NCI-H2107 (cell line): ENCODE results near the gene KCTD20.
"Not testable (repeated sequence)": the region's sequence is repeated elsewhere in the genome, so short reads cannot be mapped to it uniquely, and the experiment has no call there.

Experiments used
- DNase-seq: peaks from one replicate; lab custom pipeline; 2025; lab: John Stamatoyannopoulos, UW

The KCTD20 gene

DNA sequence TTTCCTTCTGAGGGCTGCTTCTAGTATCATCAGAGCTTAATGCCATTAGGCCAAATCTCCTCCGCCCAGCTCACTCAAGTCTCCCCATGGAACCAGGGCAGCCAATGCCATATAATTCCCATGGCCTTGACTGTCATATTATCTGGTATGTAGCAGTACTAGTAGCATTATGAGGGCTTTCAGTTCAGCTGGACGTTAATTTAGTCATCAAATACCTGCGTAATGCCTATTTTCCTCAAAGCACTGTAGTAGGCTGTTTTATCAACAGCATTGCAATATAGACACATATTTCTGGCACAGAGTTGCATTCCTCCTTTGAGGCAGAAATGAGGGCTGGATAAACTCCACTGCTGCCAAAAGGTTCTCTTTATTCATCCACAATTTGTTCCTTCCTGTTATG is 1.7 kb downstream of the KCTD20 start:
- DNase-seq = no peak

DNA sequence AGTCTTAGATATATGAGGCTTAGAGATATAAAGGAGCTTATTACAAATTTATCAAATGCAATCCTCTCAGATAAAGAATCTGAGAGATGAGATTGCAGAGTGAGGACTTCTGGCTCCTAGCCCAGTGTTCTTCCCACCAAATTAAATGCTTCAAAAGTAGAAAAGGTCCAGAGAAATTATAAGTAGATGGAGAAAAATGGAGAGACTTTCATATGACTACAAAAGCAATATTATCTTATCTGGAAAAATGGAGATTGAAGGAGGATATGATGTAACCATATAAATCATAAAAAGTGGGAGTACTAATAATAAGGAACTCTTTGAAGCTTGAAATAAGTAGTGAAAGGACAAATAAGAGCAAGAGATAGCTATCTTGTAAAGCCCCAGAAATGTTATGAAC is 2.8 kb downstream of the KCTD20 start:
- DNase-seq = no peak

DNA sequence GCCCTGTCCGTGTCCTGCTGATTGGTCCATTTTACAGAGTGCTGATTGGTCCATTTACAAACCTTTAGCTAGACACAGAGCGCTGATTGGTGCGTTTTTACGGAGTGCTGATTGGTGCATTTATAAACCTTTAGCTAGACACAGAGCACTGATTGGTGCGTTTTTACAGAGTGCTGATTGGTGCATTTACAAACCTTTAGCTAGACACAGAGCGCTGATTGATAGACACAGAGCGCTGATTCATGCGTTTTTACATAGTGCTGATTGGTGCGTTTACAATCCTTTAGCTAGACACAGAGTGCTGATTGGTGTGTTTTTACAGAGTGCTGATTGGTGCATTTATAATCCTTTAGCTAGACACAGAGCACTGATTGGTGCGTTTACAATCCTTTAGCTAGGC is 6.4 kb downstream of the KCTD20 start:
- not testable (repeated sequence) for DNase-seq

DNA sequence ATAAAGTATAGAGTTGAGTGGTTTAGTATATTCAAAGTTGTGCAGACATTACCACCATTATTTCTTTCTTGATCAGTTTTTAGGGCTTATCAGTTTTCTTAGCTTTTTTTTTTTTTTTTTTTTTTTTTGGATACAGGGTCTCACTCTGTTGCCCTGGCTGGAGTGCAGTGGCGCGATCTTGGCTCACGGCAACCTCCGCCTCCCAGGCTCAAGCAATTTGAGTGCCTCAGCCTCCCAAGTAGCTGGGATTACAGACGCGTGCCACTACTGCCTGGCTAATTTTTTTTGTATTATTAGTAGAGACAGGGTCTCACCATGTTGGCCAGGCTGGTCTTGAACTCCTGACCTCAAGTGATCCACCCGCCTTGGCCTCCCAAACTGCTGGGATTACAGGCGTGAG is 10.1 kb downstream of the KCTD20 start:
- DNase-seq = not testable (repeated sequence)

DNA sequence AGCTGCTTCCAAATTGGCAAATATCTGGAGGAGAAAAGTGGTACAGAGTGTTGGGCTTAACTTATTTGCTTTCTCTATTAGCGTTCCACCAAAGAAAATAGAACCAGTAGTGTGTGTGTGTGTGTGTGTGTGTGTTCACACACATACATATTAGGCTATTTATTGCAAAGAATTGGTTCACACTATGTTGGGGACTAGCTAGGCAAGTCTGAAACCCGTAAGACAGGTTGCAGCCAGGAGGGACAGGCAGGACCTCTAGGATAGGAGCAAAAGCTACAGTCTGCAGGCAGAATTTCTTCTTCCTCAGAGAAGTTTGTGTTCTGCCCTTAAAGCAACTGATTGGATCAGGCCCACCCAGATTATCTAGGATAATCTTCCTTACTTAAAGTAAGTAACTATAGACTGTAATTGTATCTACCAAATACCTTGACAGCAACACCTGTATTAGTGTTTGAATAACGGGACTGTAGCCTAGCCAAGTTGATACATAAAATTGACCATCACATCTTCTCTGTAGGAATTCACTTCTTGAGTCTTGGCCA is 12.8 kb downstream of the KCTD20 start:
- no peak for DNase-seq

DNA sequence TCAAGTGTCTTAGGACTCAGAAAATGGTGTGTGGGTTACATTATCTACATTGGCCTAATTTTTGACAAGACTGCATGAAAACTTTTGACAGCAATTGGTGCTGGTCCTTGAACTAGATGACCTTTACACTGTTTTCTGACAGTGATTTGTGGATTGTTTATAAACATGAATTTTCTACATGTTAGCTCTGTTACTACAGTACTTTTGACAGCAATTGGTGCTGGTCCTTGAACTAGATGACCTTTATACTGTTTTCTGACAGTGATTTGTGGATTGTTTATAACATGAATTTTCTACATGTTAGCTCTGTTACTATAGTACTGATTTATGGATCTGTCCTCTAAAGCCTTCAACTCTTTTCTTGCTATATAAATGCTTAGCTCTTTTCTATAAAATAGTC is 16.7 kb downstream of the KCTD20 start:
- no peak for DNase-seq

DNA sequence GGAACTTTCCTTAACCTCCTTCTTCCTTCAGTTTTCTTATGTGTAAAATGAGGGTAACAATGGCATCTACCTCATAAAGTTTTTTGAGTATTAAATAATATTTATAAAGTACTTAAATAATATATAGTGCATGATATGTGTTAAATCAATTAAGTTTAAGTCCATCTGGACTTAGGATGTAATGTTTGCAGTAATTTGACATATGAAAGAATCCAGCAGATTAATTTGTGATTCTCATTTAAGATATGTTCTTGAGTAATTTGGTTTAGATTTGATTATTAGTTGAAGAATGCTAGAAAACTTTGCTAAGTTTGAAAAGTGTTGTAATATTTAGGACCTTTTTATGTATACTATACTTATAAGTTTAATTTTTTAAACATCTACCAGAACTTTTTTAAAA is 18.1 kb downstream of the KCTD20 start:
- DNase-seq = no peak

DNA sequence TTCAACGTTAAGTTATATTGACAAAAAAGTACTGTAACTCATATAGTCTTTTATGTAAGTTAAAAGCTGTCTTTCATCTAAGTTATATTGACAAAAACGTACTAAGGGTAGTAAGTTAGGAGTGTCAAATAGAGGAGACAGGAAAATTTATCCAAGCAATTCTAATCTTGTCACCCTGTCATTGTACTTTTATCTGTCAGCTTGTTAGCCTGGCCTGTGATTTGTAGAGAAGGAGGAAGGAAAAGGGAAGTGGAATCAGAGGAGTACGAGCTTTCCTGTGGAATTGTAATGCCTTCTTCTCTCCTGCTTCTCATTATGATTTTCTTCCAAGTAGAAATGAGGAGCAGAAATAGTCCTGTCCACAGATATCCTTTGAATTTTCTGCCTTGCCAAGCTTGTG is 18.8 kb downstream of the KCTD20 start:
- no peak for DNase-seq

DNA sequence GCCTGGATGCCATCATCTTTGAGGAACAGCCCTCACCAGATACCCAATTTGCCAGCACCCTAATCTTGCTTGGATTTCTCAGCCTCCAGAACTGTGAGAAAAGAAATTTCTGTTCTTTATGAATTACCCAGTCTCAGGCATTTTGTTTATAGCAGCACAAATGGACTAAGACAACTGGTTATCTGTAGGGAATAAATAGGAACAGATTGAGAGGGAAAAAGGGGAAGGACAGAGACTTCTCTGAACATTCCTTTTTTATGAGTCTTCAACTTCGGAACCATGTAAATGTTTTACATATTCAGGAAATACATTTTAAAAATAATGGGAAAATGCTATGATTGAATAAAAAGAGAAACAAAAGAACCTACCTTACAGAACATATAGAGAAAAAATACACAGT is 20.9 kb downstream of the KCTD20 start:
- no peak for DNase-seq

DNA sequence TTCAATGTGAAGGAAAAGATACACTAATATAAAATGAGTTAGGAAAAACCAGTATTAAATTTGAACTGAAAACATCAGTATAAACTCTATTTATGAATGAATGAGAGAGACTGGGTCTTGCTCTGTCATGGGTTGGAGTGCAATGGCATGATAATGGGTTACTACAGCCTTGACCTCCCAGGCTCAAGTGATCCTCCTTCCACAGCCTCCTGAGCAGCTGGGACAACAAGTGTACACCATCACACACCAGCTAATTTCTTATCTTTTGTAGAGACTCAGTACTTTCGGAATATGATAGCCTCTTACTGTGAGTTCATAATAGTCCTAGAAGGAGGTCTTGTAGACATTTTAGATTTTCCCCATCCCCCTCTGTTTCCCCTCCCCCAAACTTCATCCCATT is 21.4 kb downstream of the KCTD20 start:
- no peak for DNase-seq

DNA sequence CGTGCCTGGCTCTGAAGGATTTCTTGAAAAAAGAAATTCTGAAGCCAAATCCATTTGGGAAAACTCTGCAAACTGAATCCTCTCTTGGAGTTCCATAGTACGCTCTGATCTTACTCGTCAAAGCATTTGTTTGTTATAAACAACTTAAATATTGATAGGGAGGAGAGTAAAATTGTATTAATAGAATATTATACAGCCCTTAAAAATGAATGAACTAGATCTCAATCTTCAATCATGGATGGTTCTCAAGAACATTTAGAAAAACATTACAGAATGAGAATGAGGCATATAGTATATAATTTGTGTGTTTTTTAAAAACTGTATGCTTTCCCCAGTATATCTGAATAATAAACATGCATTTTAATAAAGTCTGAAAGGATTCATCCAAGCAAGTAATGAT is 24.8 kb downstream of the KCTD20 start:
- DNase-seq = no peak

DNA sequence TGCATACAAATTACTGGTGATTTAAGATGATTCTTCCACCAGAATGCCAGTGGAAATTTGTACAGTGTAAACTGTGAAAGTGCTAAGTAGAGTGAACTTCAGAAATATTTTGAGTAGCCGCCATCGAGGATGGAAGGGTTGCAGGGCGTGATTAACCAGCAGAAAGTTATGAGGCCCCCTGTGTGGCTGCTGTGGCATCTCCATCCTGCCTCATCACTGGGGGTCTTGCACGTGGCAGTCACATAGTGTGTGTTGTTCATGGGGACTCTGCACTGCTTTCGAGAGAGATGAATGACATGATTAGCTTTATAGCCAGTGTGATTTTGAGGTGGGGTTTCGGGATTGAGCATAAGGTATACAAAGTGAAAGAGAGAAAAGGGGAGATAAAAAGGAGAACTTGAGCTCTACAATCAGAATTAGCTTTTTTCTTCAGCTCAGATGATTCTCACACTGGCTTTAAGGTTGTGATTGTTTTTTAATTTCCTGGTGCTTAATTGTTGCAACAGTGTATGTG is 26.4 kb downstream of the KCTD20 start:
- no peak for DNase-seq

DNA sequence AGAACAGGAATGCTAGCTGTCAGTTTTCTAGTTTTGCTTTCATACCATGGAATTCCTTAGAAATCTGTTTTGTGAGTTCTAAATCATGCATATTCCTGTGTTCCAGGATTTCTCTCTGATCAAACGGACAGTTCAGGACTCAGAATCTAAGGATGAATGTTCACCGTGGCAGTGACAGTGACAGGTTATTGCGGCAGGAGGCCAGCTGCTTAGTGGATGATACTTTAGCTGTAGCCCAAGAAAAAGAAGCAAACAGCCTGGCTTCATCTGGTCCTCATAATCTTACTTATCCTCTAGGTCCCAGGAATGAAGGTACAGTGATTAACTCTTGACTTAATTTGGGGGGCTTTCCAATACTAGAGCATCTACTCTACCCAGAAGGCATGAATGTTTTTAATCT is 27.1 kb downstream of the KCTD20 start:
- DNase-seq = no peak

DNA sequence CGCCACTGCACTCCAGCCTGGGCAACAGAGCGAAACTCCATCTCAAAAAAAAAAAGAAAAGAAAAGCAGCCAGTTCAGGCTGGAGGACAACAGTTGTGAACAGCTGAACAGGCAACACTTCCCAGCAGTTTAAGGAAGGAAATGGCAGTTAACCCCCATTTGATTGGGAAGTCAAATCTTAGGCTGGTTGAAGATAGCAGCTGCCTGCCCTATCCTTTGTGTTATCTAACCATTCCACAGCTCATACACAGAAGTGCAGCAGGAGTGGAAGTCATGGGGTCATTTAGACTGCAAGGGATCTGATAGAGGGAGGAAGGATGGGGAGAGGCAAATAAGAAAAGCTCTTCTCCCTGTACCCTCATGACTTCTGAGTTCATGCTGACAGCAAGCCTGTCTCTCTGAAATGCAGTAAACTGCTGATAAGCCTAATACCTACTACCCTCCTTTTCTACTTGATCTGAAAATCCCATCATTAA is 35.3 kb downstream of the KCTD20 start:
- DNase-seq = no peak

DNA sequence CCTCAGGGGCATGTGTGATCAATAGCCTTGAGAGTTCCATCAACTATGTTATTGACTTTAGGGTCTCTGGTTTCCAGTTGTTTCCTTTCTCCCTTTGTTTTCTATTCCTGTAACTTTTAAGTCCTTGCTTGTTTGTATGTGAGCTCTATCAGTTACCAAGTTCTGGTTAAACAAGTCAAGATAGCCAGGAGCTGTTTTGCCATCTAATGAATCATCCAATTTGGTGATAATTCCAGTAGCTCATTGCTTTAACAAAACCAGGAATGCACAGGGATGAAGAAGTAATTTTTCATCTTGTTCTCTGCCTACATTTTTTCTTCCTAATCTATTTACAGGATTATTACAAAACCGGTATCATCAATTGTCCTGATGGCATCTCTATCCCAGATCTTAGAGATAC is 36.5 kb downstream of the KCTD20 start:
- DNase-seq = no peak

DNA sequence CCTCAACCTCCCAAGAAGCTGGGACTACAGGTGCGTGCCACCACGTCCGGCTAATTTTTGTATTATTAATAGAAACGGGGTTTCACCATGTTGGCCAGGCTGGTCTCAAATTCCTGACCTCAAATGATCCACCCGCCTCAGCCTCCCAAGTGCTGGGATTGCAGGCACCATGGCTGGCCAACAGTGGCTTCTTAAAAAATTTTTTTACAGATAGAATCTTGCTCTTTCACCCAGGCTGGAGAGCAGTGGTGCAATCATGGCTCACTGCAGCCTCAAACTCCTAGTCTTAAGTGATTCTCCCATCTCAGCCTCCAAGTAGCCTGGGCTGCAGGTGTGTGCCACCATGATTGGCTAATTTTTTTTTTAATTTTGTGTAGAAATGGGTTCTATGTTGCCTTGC is 40.5 kb downstream of the KCTD20 start:
- not testable (repeated sequence) for DNase-seq

DNA sequence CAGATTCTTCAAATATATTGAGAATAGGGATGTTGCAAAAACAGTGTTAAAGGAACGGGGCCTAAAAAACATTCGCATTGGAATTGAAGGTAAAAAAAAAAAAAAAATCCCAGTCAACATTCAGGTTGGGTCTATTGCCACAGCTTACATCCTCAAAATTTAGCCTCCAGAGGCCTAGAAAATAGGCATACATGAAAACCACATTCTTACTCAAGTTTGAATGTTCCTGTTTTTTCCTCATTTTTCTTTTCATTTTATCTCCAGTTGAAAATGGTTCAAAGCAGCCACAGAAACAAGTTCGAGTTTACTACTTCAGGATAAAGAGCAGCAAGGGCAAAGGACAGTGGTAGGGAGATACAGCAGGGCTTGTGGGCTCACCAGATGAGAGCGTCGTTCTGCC is 41.9 kb downstream of the KCTD20 start:
- DNase-seq = no peak

DNA sequence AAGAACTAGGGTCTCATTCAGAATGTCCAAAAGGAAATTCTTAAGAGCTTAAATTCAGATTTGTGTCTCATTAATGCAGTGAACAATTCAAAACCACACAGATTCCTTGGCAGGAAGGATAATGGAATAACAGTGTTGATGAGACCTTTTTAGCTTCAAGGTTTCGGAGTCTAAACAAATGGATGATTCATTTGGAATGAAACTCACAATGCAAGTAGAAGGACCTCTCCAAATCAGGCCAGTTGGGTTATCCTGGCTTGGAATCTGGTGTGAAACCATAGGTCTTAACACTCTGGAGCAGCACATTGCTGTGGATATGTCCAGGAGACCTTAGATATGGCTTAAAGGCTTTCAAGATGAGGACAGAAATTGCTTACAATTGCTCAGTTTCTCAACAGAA is 44.9 kb downstream of the KCTD20 start:
- DNase-seq = no peak

DNA sequence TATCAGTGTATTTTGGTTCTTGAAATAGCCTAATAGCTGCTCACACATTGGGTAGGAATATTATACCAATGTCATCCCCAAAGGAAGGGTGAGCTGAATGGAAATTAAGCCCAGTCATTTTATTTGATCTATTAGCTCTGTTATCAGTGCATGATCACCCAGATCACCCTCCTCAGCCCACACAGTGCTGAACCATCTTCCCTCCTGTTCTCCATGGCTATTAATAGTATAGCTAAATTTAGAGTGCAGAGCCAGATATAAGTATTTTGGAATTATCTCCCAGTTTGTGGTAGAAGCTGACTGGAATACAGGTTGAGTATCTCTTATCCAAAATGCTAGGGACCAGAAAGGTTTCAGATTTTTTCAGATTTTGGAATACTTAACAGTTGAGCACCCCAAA is 45.4 kb downstream of the KCTD20 start:
- no peak for DNase-seq

DNA sequence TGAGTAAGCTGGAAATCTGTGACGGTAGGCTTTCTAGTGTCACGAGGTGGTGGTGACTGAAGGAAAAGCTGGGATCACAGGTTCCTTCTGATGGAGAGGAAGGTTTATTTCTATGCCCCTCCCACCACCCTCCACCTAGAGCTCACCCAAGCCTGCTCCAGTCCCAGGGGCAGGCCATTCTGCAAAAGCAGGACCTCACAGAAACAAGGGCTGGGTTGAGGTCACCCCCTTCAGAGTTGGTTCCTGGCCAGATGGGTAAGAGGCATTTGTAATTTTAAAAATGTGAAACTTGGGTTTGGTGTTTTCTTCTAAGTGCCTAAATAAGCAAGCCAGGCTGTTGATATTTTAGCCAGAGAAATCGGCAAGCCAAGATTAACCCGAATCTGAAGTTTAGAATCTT is 46.6 kb downstream of the KCTD20 start:
- no peak for DNase-seq

DNA sequence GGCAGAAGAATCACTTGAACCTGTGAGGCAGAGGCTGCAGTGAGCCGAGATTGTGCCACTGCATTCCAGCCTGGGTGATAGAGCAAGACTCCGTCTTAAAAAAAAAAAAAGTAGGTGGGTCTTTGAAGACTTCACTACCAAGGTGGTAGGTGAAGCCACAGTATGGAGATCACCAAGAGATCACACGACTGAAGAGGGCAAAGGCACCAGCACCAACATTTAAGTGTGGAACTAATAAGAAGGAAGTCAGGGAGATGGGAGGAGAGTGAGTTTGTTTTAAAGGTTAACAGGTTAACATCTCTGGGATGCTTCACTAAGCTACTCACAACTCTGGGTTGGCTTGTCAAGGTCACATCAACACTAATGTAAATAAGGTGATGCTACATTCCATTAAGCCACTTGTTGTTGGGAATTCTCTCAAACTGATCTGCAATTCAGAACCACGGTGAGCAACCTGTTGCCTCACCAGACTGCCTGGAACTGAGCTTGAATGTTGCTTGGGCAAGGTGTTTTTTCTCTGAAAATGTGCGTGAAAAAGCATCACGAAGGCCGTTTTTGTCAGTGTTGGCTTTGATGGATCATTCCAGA is 48.7 kb downstream of the KCTD20 start:
- no peak for DNase-seq

DNA sequence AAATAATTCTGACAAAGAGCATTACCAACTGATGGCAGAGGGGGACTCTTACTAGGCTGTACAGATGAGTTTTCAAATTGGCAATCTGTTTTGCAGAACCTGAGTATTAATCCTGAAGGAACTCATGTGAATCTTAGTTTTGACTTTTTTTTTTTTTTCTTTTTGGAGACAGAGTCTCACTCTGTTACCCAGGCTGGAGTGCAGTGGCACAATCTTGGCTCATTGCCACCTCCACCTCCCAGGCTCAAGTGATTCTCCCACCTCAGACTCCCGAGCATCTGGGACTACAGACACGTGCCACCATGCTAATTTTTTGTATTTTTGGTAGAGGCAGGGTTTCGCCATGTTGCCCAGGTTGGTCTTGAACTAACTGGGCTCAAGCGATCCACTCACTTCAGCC is 49.3 kb downstream of the KCTD20 start:
- no peak for DNase-seq

DNA sequence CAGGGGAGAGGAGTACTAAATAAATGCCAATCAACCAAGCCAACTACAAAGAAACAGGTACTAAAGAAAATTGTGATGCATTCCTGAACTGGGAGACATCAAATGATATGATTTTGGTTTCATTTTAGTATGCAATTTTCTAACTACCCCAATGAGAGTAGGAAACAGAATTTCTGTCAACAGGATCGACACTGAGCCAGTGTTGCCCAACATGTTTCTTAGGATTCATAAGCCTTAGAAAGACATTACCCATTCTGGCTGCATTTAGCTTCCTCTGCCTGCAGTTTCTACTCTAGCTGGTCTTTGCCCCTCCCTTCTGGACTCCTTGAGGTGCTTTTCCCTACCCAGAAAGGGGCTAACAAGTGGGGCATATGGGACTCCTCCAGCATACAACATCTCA is 49.8 kb downstream of the KCTD20 start:
- DNase-seq = no peak

DNA sequence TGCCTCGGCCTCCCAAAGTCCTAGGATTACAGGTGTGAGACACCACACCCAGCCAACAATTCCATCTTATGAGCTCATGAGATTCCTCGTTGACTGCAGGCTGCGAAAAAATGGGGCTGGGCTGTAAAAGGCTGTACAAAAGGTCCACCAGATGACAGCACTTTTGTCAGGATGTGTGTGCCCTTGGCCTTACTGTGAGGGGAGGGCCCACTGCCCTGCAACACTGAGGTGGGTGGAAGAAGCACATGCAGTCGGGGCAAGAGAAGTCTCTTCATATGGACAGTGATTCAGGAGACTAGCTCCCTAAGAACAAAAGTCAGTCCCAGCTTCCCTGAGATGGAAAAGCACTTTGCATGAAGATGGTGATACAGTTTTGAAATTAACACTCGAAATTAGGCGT is 50.5 kb downstream of the KCTD20 start:
- no peak for DNase-seq
